VCaP (cell line): ENCODE measurements around the gene MOB3C.

ENCODE experiments used
- H3K27ac ChIP-seq: fragments of 450-650 bp; 2 replicates; pipeline ENCODE4 v1.5.1; 2017
- CTCF ChIP-seq: fragments of 450-650 bp; conservative IDR thresholded peaks from 2 replicates; pipeline ENCODE4 v1.5.1; 2017; ENCODE audit warnings: mild to moderate bottlenecking, moderate library complexity

Gene MOB3C

DNA sequence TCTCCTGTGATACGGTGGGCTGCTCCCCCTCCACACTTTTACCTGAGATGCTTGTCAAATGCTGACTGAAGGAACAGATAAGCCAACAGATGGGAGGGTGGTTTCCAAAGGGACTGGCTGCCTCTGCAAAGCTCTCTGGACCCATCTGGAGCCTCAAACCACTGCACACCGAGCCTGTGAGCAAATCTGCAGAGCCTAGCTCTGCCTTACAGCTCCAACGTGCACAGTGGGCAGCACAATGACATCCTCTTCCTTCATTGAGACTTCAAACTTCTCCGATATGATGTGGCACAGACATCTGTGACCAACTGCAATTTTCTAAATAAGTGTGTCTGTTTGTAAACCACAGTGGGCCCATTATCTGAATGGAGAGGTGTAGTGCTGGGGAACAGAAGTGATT lies 38.9 kb downstream of the MOB3C start:
- no peak overlapping the region for H3K27ac ChIP-seq
- TF ChIP-seq CTCF = no peak

DNA sequence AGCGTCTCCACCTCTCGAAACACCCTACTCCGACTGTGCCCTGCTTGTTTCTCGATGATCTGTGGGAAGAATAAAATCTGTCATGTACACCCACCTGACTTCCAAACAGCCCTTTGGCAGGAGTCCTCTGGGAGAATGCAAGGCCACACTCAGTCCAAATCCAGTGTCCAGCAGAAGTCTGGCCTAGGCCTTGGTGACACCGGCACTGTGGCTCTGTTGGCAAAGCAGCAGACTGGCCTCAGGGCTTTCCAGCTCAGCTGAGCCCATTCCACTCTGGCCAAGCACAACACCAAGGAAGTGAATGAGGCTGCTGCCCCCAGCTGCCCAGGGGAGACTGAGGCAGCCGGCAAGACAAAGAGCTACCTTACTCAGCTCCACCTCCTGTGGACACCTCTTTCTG lies 40.0 kb downstream of the MOB3C start:
- TF ChIP-seq CTCF = no peak

DNA sequence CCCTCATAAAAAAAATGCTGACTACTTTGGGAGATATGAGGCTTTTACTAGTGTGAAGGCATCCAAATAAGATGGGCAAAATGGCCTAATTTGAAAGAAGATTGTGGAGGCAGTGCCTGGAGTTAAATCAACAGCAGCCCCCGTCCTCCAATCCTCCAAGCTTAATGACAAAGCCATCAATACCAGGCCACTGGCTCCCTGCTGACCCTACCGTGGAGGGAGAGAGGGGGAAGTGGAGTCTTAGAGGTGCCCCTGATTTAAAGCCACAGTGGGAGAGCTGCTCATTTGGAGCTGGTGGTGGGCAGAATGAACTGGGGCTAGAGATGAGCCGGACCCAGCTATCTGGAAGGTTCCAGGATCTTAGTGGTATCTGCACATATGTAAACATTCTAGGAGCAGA lies 40.8 kb downstream of the MOB3C start:
- TF ChIP-seq CTCF = no peak

More for the DNA sequence above, 40.0 kb downstream of the MOB3C start:
- H3K27ac ChIP-seq = no peak overlapping the region

DNA sequence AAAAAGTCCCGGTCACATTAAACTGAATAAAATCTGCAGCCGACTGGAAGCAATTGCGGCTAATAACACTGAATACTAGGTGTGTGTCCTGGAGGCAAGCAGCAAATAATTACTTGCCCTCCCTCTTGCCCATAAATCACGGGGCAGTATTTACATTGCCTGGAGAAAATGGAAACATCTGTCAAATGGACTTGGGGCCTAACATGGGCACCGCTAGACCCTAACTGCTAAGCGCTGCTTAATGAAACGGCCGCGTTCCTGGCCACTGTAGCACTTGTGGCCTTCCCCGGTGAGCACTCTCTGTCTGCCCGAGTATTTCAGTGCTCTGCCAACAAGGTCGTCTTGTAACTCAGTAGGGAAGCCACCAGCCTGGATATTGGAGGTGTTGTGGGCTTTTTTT lies 41.3 kb downstream of the MOB3C start:
- TF ChIP-seq CTCF = no peak
- H3K27ac ChIP-seq = no peak overlapping the region

More for the DNA sequence above, 40.8 kb downstream of the MOB3C start:
- H3K27ac ChIP-seq = no peak overlapping the region

DNA sequence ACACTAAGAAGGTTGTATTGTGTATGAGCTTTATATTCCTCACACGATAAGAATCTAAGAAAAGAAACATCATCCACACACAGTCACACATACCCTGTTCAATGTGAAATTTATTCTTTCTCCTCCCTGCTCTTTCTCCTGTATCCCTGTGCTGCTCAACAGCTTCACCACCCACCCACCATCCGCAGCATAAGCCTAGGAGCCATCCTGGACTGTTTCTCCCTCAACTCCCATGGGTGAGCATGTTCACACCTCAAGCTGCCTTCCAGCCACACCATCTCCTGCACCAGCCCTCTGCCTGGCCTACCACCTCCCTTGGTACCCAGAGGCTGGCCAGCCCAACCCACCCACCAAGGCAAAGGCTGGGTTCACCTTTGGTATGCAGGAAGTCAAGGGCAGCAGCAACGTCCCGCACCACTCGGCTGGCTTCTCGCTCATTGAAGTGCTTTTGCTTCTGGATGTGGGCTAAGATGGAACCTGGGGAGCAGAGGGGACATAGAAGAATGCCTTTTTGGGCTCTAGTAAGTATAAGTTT lies 44.9 kb downstream of the MOB3C start:
- H3K27ac ChIP-seq = no peak overlapping the region
- TF ChIP-seq CTCF = no peak

- no peak overlapping the region for H3K27ac ChIP-seq
- TF ChIP-seq CTCF = no peak
These were observed 46.5 kb downstream of the MOB3C start for GRCh38 chr1:46569884-46570725.

DNA sequence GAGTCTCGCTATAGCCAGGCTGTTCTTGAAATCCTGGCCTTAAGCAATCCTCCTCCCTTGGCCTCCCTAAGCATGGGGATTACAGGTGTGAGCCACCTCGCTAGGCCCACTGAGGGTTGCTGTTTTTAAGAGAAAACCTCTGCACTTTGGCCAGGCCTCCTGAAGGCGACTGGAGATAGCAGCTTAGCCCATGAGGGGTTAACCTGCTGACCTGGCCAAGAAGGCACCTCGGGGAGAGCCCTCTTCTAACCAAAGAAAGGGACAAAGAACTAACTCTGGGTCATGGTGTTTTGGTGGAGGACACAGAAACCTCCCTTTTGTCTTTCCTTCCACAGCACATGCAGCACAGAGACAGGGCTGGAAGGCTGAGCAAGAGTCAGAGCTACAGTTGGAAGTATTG lies 47.5 kb downstream of the MOB3C start:
- TF ChIP-seq CTCF = no peak
- no peak overlapping the region for H3K27ac ChIP-seq
